PFSK-1 (cell line): ENCODE measurements around the gene CRIP1.

Experiments used
- POLR2AphosphoS5 ChIP-seq: IDR thresholded peaks from 2 replicates; pipeline ENCODE4 v1.6.1; 2012; ENCODE audit warnings: low read depth, mild to moderate bottlenecking, control low read depth, low read length, moderate library complexity
- TAF1 ChIP-seq: IDR thresholded peaks from 2 replicates; pipeline ENCODE4 v1.6.1; 2012; ENCODE audit warnings: low read length, control low read depth, borderline replicate concordance; ENCODE audit not compliant: insufficient read depth

- no peak for TF ChIP-seq TAF1
- TF ChIP-seq POLR2AphosphoS5, result no peak
Measured at GRCh38 chr14:105469456-105470349, 17.0 kb upstream of the CRIP1 start.
